ENCODE measurements around the gene AGBL1. TPM values are rescaled to one million over a fixed set of nuclear protein-coding genes. Genes with fewer than 3 reads are reported as not detected.
"Not testable (repeated sequence)": the region's sequence is repeated elsewhere in the genome, so short reads cannot be mapped to it uniquely, and the experiment has no call there.

The AGBL1 gene
- total and polyA plus RNA-seq, 2 experiments from 2014 or later: not detected

- Histone ChIP-seq H3K4me2 (ENCODE audit: unreplicated experiment) (no peak overlapping the region), H3K27ac (no peak overlapping the region), H4K20me1 (ENCODE audit: insufficient read depth) (no peaks in the 10 kb centered on the region), H3K27me3 (replicated peaks; ENCODE audit: insufficient read depth) (no peaks in the 10 kb centered on the region), H2AFZ (no peak overlapping the region), H3K9me2 (ENCODE audit: insufficient read depth) (no peaks in the 10 kb centered on the region), H3K36me3 (ENCODE audit: low read depth) (no peaks in the 10 kb centered on the region), H3F3A (ENCODE audit: insufficient read depth) (no peaks in the 10 kb centered on the region), H3K79me2 (ENCODE audit: insufficient read depth) (no peaks in the 10 kb centered on the region), H3K4me3 (no peak overlapping the region), H3K9ac (no peak overlapping the region), H3K4me1 (ENCODE audit: insufficient read depth) (no peaks in the 10 kb centered on the region), H3K9me3 (ENCODE audit: low read depth) (no peaks in the 10 kb centered on the region)
- TF ChIP-seq EZH2 (IDR thresholded peaks at IDR 0.05; ENCODE audit: insufficient read depth, poor library complexity, severe bottlenecking) (no peak), EZH2phosphoT487 (IDR thresholded peaks at IDR 0.05; ENCODE audit: insufficient read depth, low read depth) (no peak)
- no peak for DNase-seq
- WGBS, 2 experiments (ENCODE audit: low coverage in 1 of 2, low lambda C conversion rate in 2 of 2, missing lambda C conversion rate in 2 of 2): 0% methylated on average over 3 of the region's 3 CpGs
- in situ Hi-C loops (cut with MboI): no loop called here
These were observed 958.7 kb downstream of the AGBL1 start for GRCh38 chr15:87038404-87038803.

GRCh38 chr15:87042619-87043018 is 962.9 kb downstream of the AGBL1 start:
- H3K9me2 ChIP-seq (ENCODE audit: insufficient read depth); H3F3A ChIP-seq (ENCODE audit: insufficient read depth); in situ Hi-C loops (cut with MboI); H2AFZ ChIP-seq; DNase-seq; H3K27me3 ChIP-seq (replicated peaks; ENCODE audit: insufficient read depth); H3K79me2 ChIP-seq (ENCODE audit: insufficient read depth); H3K9me3 ChIP-seq (ENCODE audit: low read depth); H3K36me3 ChIP-seq (ENCODE audit: low read depth); H3K27ac ChIP-seq; H3K4me3 ChIP-seq; H3K9ac ChIP-seq; H4K20me1 ChIP-seq (ENCODE audit: insufficient read depth); H3K4me1 ChIP-seq (ENCODE audit: insufficient read depth); H3K4me2 ChIP-seq (ENCODE audit: unreplicated experiment): not testable (repeated sequence)
- WGBS, 2 experiments (ENCODE audit: low coverage in 1 of 2, low lambda C conversion rate in 2 of 2, missing lambda C conversion rate in 2 of 2): 17 to 20% methylated on average over 4 of the region's 4 CpGs

GRCh38 chr15:87045746-87046145 is 966.1 kb downstream of the AGBL1 start:
- no peaks in the 10 kb centered on the region for H3K79me2 ChIP-seq (ENCODE audit: insufficient read depth)
- no peak overlapping the region for H3K4me2 ChIP-seq (ENCODE audit: unreplicated experiment)
- H3K4me1 ChIP-seq (ENCODE audit: insufficient read depth): no peaks in the 10 kb centered on the region
- H3F3A ChIP-seq (ENCODE audit: insufficient read depth): no peaks in the 10 kb centered on the region
- H3K9ac ChIP-seq: no peak overlapping the region
- no peak for DNase-seq
- no peak overlapping the region for H3K27ac ChIP-seq
- WGBS, 2 experiments (ENCODE audit: low coverage in 1 of 2, low lambda C conversion rate in 2 of 2, missing lambda C conversion rate in 2 of 2): 29% methylated on average over 1 of the region's 1 CpG
- no peaks in the 10 kb centered on the region for H3K9me2 ChIP-seq (ENCODE audit: insufficient read depth)
- H3K4me3 ChIP-seq: no peak overlapping the region
- no peaks in the 10 kb centered on the region for H3K27me3 ChIP-seq (replicated peaks; ENCODE audit: insufficient read depth)
- H3K36me3 ChIP-seq (ENCODE audit: low read depth): no peaks in the 10 kb centered on the region
- no peaks in the 10 kb centered on the region for H3K9me3 ChIP-seq (ENCODE audit: low read depth)
- H4K20me1 ChIP-seq (ENCODE audit: insufficient read depth): no peaks in the 10 kb centered on the region
- H2AFZ ChIP-seq: no peak overlapping the region
- no peak for TF ChIP-seq EZH2 (IDR thresholded peaks at IDR 0.05; ENCODE audit: insufficient read depth, poor library complexity, severe bottlenecking)
- no peak for TF ChIP-seq EZH2phosphoT487 (IDR thresholded peaks at IDR 0.05; ENCODE audit: insufficient read depth, low read depth)
- in situ Hi-C loops (cut with MboI): no loop called here

- WGBS, 2 experiments (ENCODE audit: low coverage in 1 of 2, low lambda C conversion rate in 2 of 2, missing lambda C conversion rate in 2 of 2): 7 to 12% methylated on average over 4 of the region's 4 CpGs
- H3K27ac ChIP-seq: no peak overlapping the region
These were observed 967.7 kb downstream of the AGBL1 start for GRCh38 chr15:87047203-87047965.

More at GRCh38 chr15:87047203-87047965, 967.7 kb downstream of the AGBL1 start:
- no peak overlapping the region for H3K4me3 ChIP-seq
- H3K27me3 ChIP-seq (replicated peaks; ENCODE audit: insufficient read depth): no peaks in the 10 kb centered on the region
- in situ Hi-C loops (cut with MboI): no loop called here
- no peaks in the 10 kb centered on the region for H3K36me3 ChIP-seq (ENCODE audit: low read depth)
- H3K9me3 ChIP-seq (ENCODE audit: low read depth): no peaks in the 10 kb centered on the region
- no peak overlapping the region for H2AFZ ChIP-seq
- H3K9me2 ChIP-seq (ENCODE audit: insufficient read depth): no peaks in the 10 kb centered on the region
- H3K79me2 ChIP-seq (ENCODE audit: insufficient read depth): no peaks in the 10 kb centered on the region
- H3K4me1 ChIP-seq (ENCODE audit: insufficient read depth): no peaks in the 10 kb centered on the region
- no peaks in the 10 kb centered on the region for H3F3A ChIP-seq (ENCODE audit: insufficient read depth)
- no peak overlapping the region for H3K9ac ChIP-seq
- H4K20me1 ChIP-seq (ENCODE audit: insufficient read depth): no peaks in the 10 kb centered on the region
- TF ChIP-seq EZH2phosphoT487 (IDR thresholded peaks at IDR 0.05; ENCODE audit: insufficient read depth, low read depth): no peak
- no peak for TF ChIP-seq EZH2 (IDR thresholded peaks at IDR 0.05; ENCODE audit: insufficient read depth, poor library complexity, severe bottlenecking)
- H3K4me2 ChIP-seq (ENCODE audit: unreplicated experiment): no peak overlapping the region
- no peak for DNase-seq

Small RNA genes lying within 50 kb of the gene (small RNA-seq; reads per million reads assigned to genes)
- gene RF00284 (ENCODE audit: low read depth, low replicate concordance): 0.43 reads per million
- gene RNA5SP400 (ENCODE audit: low read depth, low replicate concordance): not detected

Data from GM23248 (cell line).